AG09309 (cell line): ENCODE measurements around the gene COL2A1.

Source experiments
- DNase-seq: peaks from one replicate; pipeline ENCODE4 v3.0.0-alpha.2; 2010; ENCODE audit warnings: low read depth
- H3K4me3 ChIP-seq: 2 replicates; pipeline ENCODE4 v1.5.1; 2011; ENCODE audit warnings: mild to moderate bottlenecking, low read depth, low read length, moderate library complexity; ENCODE audit not compliant: control insufficient read depth
- CTCF ChIP-seq: IDR thresholded peaks from 2 replicates; pipeline ENCODE4 v1.5.1; 2011; ENCODE audit warnings: mild to moderate bottlenecking, low read depth, low read length, inconsistent platforms; ENCODE audit not compliant: insufficient read depth, control insufficient read depth; ENCODE audit errors: missing control alignments

COL2A1 gene

DNA sequence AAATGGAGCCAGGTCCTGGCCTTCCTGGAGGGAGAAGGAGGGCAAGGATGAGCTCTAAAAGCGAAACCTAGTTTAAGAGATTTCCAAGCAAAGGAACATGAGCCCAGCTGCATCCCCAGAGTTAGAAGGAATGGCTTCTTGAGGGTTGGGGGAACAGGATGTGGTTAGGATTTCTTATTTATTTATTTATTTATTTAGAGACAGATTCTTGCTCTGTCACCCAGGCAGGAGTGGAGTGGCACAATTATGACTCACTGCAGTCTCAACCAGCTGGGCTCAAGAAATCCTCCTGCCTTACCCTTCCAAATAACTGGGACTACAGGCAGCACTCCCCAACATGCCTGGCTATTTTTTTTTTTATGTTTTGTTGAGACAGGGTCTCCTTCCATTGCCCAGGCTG, 66.2 kb downstream of the COL2A1 start:
- H3K4me3 ChIP-seq, result no peak overlapping the region
- no peak for TF ChIP-seq CTCF
- DNase-seq, result no peak

DNA sequence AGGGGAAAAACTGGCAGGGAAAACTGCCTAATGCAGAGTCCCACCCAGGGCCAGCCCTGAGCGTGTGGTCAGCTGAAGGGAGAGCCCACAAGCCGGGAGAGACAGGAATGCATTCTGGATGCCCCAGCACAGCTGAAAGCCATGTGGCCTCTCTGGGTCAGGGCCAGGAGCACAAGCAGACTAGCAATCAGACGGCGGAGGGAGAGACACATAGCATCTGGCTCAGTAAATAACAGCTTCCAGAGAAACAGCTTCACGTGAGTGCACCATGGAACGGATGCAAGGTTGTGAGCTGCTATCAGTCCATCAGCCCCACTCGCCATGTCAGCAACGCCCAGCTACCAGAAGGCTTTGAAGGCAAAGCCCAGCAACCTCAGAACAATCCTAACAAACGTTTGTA, 69.1 kb downstream of the COL2A1 start:
- TF ChIP-seq CTCF, result no peak
- no peak overlapping the region for H3K4me3 ChIP-seq
- DNase-seq, result peak; percentile 63

DNA sequence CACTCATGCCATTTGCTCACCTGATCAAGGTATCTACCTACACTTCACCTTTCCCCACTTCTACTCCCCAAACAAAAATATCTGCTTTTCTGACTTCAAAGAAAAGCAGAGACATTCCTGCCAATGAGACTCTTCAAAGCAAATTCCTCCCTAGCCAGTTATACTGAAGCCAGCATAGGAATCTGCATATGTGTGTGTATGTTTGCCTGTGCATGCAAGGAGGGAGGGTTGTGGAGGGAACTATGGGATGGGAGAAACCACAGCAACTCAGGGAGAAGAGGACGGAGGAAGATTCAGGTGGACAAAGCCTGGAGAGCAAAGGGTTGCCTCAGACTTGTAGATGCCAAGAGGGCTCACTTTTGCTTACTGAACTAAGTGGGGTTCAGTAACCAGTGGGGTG, 73.1 kb downstream of the COL2A1 start:
- H3K4me3 ChIP-seq, result no peak overlapping the region
- TF ChIP-seq CTCF, result no peak
- no peak for DNase-seq

DNA sequence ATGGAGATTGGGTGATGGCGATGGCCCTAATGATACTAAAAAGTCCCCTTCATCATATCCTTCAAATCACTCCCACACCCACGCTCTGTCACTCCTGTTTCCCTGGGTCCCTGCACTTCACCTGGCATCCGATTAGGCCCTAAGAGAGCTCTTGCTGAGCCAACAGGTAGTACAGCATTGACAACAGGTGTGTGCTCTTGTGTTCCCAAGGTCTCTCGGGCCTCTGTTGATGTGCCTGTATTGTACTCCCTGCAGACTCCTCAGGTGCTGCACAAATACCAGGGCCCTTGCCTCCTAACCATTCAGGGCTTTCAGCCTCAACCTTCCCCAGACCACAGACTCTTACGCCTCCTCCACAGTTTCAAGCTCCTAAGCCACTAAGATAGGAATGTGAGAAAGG, 73.6 kb downstream of the COL2A1 start:
- no peak overlapping the region for H3K4me3 ChIP-seq
- TF ChIP-seq CTCF, result no peak
- no peak for DNase-seq

DNA sequence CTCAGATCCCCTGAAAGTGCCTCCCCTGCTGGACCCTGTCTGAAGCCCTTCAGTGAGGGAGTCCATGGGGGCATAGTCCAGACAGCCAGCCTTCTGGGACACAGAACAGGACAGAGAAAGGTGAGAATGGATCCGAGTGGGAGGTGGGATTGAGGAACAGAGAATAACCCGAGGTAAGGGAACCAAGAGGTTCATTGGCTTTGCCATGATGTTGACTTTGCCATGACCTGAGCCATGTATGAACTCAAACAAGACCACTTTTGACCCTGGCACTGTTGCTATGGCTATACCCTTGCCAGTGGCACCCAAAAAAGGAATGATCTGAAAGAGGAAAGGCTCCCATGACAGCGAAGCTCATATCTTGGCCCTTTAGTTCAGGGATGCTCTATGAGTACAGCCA, 76.9 kb downstream of the COL2A1 start:
- no peak overlapping the region for H3K4me3 ChIP-seq
- no peak for TF ChIP-seq CTCF
- no peak for DNase-seq
